Activated effector memory CD4-positive, alpha-beta T cell treated with Interleukin-2 at 50 U/mL for 16 hours (primary cell): Measurements from ENCODE around the gene CARTPT.
A peak's percentile ranks its signal among the peaks of the same experiment; 100 is the strongest.

Experiments
- DNase-seq: peaks from one replicate; pipeline ENCODE4 v3.0.0-alpha.2; 2020

The CARTPT gene

DNA sequence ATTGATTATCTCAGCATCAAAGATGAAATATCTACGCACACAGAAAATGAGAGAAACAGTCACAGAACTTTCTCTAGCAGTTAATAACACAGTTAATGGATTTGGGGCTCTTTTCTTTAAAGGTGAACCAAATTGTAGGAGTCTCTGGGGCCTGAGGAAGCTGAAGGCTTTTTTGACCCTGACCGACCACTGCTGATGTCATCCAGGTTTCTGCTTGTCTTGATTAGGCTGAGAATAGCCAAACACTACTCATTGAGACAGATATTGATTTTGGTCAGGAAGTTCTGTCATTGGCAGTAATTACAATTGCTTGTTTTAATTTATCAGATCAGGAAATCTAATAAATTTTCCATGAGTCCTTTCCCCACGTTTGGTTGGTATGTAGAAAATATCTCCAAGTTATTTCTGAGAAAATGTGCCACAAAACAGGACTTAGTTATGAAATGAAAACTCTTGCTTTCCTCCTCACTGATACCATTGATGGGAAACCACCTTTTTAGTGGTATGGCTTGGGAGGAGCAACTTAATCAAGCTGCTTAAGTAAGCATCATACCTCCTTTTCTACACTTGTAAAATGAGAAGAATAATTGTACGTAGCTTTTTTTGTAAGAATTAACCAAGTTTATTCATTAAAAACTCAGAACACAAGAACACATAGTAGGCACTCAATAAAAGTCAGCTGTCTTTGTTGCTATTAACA lies 19.7 kb downstream of the CARTPT start:
- no peak for DNase-seq

DNA sequence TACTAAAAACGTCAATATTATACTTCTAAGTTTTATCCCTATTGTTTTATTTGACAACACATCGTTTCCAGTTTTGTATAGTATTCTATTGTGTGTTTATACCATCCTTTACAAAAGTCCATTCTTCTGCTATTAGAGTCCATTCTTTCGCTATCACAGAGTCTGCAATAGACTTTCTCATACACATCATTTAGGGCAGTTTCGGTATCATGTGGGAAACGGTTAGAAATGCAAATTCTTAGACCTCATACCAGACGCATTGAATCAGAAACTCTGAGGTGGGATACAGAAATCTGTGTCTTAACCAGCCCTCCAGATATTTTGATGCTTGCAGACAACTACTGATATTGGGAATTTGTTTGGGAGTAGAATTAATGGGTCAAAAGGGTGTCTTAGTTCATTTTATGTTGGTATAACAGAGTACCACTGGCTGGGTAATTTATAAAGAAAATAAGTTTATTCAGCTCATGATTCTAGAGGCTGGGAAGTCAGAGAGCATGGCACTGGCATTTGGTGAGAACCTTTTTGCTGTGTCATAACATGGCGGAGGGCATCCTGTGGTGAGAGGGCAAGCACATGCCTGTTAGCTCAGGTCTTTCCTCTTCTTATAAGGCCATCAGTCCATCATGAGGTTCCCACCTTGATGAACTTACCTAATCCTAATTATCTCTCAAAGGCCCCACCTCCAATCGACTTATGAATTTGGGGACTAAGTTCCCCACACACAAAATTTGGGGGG lies 21.1 kb downstream of the CARTPT start:
- no peak for DNase-seq

DNA sequence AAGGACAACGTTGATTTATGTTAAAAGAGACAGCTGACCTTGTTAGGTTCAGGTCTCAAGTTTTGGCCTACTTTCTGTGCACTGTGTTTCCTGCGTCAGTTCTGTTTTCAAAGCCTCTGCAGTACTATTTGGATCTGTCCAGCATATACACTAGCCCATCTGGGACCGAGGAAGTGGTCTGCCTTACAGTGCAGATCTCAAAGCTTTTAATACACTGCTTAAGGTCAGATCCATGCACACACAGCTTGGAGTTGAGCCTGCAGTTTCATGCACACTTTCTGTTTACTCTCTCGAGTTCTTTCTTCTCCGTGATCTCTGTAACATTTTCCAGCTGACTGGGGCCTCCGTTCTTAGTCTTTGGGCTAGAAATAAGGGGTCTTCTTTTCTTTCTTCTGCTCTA lies 24.1 kb downstream of the CARTPT start:
- no peak for DNase-seq

DNA sequence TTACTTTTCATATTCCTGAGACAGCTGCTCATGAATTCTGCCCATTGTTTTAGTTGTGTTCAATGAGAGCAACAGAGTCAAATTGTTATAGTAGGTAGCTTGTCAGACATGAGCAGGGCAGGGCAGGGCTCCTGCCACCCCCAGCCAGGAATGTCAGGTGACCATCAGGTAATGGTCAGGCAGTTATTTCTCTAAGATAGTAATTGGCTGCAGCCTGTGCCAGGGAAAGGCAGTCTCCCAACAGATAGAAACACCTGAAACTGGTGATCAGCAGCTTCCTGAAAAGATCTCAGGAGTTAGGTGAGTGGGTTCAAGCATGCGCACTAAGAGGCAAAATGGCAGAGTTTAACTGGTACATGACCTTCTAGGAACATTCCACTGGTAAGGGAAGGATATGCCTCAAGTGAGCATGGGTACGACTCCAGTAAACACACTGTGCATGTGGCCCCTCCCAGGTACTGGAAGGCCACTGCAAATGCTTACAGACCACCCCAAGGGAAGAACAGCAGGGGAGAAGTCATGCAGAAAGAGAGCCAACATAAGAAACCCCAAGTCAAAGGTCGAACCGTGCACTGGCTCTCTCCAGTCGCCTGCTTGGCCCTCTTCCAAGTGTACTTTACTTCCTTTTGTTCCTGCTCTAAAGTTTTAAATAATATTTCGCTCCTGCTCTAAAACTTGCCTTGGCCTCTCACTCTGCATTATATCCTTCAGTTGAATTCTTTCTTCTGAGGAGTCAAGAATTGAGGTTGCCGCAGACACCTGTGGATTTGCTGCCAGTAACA lies 25.1 kb downstream of the CARTPT start:
- no peak for DNase-seq

DNA sequence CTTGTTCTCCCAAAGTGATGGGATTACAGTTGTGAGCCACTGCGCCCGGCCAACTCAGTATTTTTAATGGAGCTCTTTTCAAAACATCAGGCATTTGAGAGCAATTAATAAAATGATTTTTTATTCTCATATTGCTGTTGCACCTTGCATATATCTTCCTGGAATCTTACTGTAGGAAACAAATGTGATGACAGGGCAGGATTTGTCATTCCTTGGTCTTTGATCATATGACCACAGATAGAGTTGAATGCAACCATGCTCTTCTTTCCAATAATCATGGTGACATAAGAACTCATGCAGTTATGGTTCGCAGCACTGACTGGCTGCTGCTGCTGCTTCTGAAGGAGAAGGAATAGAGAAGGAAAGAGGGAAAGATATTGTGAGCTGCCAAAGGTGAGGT lies 28.1 kb downstream of the CARTPT start:
- no peak for DNase-seq

DNA sequence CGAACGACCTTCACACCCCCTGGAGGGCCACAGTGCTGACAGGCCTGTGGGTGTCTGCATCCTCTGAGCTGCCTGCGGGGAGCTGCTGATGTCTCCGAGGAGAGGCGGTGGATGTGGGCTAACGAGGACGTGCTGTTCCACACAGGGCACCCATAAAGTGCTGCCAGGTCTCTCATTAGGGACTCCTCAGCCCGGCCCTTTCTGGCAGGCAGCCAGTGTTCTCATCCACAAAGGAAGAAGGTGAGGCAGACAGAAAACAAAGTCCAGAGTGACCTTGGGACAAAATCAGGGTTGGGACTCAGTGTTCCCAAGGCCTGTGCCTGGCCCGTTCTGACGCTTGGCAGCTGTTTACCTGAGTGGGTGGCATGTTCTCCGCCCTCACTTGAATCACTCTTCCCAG lies 29.3 kb downstream of the CARTPT start:
- DNase-seq: no peak

DNA sequence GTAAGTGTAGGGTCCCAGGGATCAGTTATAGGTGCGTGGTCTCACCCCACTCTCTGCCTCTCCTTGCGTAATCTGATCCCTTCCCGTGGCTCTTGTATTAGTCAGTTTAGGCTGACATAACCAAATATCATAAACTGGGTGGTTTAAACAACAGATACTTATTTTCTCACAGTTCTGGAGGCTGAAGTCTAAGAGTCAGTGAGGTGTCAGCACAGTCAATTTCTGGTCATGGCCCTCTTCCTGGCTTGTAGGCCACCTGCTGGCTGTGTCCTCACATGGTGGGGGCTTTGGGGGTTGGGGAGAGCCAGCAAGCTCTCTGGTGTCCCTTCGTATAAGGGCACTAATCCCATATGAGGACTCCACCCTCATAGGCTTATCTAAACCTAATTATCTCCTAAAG lies 32.3 kb downstream of the CARTPT start:
- DNase-seq: no peak

DNA sequence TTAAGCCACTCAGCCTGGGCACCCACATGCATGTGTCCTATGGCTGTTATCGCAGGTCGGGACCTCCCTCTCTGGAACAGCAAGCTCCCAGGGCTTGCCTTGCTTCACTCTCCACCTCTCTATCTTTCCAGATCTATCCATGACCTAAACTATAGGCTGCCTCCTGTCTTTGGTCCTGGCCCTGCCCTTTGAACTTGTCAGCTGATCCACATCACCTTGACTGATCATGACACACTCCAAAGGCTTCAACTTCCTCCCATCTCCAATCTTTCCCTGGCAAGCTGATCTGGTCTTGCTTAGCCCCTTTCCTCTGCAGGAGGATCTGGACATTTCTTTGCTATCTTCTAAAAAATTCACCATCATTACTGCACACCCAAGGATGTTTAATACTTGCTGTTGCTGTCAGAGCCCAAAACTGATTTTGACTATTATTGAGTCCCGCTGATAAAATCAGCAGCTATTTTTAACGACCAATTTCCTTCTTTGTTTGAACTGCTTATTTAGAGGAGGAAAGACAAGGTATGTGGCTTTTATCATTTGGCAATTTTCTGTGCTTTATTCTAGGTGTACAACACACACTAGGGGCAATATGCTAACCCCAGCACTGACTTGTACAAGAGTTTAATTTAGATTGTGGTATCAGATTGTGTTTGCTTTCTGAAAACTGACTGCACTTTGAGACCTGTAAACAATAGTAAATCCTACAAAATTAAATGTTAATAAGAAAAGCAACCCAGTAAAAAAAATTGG lies 33.5 kb downstream of the CARTPT start:
- DNase-seq: no peak

DNA sequence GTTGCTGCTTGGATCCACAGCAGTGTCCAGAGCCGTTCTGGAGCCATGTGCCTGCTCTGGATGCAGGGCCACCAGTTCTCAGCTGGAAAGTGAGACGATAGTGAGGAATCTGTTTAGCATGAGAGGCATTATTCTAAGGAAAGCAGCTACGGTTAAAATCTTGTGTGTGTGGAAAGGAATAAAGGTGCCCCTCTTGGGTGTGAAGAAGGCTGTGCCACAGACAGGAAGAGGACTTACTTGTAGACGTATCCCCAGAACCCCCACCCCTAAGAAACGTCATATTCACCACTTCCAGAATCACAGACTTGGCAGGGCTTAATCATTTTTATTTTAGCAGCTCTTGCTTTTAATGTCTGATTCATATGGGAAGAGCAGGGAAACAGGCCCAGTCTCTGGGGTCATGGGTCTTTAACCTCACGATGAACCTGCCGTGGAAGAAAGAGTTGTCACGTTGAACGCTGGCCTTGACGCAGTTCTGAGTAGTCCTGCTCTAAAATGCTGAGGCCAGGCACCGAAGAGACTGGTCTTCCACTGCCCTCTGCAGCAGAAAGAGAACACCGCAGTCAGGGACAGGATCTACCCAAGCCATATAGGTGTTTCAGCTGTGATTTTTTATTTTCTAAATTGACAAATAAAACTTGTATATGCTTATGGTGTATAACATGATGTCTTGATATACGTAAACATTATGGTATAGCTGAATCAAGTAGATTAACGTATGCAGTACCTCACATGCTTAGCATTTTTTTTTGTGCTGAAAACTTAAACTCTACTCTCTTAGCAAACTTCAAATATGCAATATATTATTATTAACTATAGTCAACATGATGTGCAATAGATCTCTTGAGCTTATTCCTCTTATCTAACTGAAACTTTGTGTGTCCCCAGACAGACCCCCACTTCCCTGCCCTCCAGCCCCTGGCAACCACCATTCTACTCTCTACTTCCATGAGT lies 38.8 kb downstream of the CARTPT start:
- peak; percentile 8 for DNase-seq

DNA sequence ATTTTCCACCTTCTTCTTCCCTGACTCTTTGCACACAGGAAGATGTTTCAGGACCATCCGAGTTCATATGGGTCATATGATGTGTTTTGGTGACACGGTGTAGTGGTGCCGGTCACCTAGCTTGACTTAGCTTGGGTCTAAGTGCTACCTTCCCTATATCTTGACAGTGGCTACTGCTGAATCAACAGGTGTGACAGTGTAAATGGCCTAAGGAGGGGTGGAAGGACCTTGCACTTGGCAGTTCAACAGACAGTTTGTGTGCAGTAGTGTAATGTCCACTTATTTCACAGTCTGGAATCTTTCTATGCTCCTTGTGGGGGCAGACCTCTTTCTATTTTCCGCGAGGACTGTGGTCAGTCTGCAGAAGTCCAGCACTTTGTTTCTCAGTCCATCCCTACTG lies 43.8 kb downstream of the CARTPT start:
- no peak for DNase-seq

DNA sequence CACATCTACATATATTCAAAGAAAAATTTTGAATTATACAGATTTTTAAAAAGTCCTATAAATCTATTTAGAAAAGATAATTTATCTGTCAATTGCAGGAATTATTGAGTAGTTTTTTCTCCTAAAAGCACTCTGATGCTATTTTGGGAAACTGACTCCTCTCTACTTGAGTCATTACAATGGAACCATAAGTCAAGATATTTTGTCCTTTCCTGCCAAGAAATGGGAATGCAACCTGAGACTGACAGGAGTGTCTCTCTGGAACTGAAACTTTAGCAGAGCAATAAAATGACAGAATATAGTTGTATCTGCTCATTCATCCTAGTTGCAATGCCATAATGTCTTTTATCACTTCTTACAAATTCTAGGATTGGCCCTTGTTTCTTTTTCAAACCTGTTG lies 48.6 kb downstream of the CARTPT start:
- no peak for DNase-seq

DNA sequence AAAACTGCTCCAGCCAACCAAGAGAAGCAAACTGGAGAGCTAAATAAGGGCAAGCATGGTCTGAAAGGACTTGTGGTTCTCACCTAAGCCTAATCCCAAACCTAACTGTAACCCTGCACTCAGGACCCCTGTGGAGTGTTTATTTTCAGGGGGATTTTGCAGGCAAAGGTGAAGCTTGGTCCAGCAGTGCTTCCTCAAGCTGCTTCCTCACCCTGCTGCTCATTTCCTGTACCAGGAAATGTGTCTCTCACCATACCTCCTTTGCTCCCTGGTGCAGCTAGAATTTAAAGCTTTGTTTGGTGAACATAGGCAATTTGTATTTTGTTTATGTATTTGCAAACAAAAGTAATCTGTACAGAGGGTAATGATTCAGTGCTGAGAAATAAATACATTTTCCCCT lies 50.2 kb downstream of the CARTPT start:
- no peak for DNase-seq

DNA sequence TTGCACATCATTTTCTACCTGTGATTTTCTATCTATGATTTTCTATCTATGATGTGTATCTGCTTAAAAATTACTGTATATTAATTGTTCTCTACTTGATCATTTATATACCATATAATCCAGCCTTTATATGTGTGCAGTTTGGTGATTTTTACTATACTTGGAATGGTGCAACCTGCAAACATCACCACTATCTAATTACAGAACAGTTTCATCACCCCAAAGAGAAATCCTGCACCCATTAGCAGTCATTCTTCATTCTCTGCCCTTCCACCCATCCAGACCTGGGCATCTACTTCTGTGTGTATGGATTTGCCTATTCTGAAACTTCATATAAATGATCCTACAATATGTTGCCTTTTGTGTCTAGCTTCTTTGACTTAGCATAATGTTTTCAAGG lies 51.3 kb downstream of the CARTPT start:
- DNase-seq: no peak
